GM19467 (cell line): Measurements from ENCODE around the gene SORCS1.
A peak's percentile ranks its signal among the peaks of the same experiment; 100 is the strongest.

Experiments used
- ATAC-seq: cut with Tn5 transposase; IDR thresholded peaks from one replicate; pipeline ENCODE4 v1.9.1; 2021; ENCODE audit warnings: mild to moderate bottlenecking, moderate library complexity; ENCODE audit not compliant: unreplicated experiment

Gene SORCS1

DNA sequence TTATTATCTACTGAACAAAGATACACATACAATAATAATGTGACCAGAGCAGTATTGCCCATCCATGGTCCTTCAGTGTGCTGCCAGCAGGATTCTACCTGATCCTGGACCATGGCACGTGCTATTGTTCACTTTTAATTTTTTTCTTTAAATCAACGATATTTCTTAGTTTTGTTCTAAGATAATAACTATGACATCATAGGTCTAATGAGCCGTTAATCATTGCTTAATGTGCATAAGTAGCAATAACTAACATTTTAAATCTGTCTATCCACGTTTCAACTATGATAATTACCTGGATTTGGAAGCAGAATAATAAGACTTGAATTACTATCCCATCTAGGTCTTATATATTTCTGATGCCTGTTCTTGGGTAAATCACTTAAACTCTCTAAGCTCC is 253.8 kb downstream of the SORCS1 start:
- no peak for ATAC-seq

DNA sequence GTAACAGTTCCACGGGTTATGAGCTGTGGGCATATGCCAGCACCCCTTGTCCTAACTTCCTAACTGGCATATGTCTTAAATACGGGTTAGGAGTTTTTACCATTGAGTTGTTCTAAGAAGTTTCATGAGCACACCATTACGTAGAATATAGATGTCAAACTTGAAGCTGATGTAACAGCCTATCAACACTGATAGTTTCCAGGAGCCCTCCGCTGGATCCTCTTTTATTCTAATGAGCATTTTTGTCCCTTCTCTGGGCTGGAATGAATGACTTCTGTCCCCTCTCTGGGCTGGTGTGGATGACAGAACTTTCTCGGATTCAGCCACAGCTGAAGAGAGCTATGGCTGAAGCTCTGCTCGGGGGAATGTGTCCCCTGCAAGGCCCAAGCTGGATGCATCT is 256.3 kb downstream of the SORCS1 start:
- ATAC-seq: no peak

DNA sequence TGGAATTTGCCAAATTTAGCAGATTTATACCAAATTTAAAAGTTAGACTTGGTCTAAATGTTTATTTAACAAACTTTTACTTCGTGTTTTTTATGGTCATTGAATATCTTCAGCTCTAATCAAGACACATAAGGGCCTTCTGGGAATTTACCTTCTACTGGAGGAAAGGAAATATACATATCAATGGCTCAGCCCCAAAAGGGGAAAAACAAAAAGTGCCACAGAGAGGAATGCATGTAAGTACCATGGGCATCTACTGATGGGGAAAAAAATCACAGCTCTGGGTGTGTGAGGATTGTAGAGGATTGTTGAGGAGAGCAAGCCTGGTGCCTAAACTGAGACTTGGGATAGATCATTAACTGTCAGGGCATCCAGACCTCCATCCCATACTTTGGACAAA is 260.3 kb downstream of the SORCS1 start:
- ATAC-seq: no peak

DNA sequence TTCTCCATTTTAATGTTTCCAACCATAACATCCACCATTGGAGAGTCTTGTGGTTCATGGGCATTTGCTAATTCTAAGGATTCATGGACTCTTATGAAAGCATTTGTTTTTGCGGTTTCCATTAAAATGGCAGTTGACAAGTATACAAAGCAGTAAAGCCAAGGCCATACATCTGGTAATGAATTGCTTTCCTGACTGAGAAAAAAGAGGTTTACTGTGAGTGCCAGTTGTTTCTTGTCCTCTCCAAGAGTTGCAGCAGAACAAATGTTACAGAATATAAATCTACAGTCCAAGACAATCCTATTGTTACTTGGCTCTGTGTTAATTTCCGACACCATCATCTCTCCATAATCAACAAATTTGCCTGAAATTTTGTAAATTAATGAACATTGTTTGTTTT is 261.3 kb downstream of the SORCS1 start:
- no peak for ATAC-seq

DNA sequence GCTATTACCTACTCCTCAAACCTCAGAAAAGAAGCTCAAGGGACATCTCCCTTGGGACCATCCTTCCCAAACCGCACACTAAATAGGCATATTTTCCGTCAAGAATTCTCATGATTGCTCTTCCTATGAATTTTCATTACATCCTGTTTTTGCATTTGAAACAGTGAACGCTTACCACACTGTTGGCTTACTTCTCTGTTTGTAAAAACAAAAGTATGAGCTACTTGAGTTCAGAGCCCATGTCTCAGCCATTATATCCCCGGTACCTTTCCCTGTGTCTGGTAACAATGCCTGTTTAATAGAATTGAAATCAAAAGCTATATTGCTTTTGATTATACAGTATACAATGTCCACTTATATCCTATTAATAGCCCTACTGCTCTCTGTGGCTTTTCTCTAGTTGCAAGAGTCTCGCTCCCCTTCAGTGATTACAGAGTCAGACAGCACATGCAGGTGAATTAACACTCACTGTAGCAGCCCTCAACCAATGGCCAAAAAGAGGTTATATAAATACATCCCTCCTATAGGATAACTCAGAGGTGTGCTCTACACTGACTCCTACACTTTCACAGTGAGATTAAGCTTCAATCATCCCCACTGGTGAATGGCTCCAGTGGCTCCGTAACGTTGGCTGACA is 264.4 kb downstream of the SORCS1 start:
- no peak for ATAC-seq

DNA sequence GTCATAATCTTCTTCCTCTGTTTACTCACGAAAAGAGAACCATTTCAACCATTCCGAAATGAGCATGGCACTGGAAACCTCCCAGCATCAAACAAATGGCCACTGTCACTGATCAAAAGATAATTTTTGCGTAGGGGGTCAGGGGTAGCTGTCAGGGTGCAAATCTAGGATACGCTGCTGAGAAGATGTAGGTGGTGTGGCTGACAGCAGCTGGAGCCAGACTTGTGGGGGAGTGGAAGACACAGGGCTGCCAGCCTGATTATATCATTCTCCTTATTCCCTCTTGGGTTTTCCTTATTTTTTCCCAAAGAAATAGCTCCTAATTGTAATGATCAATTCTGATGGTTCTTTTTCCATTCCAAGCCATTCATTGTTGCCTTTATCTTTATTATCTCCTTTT is 266.1 kb downstream of the SORCS1 start:
- no peak for ATAC-seq

DNA sequence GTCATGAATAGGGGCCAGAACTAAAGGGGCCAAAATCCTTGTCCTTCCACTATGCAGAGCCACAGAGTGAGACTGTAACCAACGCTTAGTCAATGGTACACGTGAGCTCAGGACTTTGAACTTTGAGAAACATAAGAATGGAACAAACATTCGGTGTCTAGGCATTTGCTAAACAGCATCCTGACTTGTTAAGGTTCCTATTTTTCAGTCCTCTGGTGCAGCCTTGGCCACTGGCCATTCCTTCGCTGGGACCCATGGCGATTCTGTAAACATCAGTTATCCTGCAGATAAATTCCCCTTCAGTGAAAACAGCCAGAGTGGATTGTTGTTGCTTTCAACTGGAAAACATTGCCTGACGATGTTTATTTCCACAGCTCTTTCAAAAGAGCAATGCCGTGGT is 266.8 kb downstream of the SORCS1 start:
- no peak for ATAC-seq

DNA sequence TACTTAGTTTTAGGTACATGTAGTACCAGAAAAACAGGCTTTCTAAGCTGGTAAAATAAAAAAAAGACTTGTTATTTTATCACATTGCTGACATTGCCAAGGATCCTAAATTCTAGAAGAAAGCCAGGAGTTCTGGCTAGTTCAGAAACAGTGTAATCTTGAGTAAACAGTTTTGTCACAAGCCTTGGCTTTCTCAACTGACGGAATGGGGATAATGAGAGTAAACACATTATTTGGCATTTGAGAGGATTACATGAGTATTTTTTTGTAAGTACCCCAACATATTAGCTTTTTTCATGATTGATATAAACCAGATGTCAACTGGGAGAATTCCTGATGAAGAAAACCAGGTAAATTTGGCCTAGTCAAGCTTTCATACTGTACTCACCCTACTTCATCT is 269.8 kb downstream of the SORCS1 start:
- no peak for ATAC-seq

DNA sequence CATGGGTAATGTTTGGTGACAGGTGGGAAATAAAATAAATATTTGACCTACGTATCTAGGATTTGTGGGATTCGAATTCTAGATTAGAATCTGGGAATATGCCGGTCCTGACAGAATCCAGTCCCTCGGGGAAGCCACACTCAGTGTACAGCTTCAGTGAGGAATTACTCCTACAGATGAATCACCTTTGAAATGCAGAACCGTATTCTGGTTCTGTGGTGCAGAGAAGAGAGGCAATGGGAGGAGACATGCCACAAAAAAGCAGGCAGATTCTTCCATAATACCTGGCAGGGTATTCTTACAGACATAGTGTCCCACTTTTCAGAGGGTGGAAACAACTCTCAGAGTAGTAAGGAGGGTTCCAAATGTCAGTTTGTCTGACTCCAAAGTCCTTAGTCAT is 286.9 kb downstream of the SORCS1 start:
- no peak for ATAC-seq

DNA sequence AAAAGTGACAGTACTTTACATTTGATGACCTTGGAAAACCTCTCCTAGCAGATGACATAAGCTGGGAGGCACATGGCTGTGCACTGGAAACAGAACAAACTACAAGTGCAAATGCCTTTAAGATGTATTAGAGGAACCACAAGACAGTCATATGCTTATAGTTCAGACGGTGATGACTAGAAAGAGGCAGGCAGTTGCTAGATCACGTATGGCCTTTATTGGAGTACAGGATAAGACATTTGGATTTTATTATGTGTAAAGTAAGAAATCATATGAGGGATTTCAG is 290.0 kb downstream of the SORCS1 start:
- no peak for ATAC-seq

DNA sequence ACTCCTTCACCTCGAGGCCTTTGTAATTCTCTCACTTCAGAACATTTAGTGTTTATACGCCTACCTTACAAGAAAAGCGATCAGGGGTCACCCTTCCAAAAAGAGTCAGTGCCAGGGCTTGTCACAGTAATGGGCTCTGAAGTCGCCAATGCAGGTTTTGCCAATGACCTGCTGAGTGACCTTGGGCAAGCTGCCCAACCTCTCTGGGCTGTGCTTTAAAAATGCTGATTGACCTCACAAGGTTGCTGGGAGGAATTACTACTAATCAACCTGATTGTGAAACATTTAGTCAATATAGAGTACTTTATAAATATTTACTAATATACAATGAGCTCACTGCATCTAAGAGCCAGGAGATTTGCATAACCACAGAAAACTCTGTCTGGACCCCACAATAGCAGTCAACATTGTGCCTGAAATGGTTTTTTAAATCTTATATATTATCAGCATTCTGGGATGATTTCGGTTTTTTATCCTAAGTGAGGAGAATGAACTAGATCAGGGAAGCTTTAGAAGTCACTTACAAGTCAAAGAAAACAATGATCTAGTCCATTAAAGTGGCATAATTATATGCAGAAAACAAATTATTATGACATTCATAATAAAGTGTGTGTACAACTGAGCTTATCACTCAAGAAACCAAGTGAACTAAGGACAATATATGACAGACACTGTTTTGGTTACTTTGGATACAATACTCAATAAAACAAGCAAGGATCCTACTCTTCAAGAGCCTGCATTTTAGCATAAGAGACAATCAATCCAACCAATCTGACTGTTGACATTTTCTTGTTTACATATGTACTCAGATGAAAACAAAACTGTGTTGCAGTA is 290.5 kb downstream of the SORCS1 start:
- ATAC-seq: no peak

DNA sequence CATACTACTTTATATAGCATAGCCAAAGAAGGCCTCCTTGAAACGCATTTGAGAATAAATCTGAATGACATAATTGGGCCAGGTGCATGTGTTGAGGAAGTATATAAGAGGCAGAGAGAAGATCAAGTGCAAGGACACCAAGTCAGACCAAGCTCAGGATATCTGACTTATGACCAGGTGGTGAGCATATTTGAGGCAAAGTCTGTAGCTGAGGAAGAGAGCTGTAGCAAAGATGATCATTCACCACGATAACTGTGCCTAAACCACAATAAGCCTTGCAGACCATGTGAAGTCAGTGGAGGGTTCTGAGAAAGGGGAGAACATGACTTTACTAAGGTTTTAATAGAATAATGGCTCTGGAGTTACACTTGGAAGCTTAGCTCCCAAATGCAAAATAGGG is 292.3 kb downstream of the SORCS1 start:
- peak; percentile 43 for ATAC-seq

DNA sequence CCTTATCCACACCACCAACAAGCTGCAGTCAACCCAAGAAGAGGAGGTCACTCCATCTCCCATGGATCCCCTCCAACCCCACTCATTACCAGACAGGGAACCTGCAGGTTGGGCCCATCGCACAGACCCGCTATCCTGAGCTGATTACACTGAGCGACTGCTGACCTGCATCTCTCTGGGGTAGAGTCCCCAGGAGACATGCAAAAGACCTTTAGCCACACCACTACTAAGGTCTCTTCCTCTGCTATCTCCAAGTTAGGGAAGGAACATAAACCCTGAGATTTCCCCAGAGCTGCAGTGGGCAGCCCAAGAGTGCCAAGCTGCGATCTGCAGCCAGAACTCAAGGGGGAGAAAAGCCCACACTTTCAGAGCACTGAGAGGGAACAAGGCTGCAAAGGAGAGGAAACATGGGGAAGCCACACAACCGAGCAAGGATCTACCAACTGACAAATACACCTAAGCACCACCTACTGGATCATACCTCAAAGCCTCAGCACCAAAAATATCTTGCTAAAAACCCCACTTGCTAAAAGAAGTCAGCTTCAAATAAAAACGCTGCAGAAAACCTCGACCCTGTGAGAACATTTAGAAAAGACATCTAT is 298.2 kb downstream of the SORCS1 start:
- no peak for ATAC-seq

DNA sequence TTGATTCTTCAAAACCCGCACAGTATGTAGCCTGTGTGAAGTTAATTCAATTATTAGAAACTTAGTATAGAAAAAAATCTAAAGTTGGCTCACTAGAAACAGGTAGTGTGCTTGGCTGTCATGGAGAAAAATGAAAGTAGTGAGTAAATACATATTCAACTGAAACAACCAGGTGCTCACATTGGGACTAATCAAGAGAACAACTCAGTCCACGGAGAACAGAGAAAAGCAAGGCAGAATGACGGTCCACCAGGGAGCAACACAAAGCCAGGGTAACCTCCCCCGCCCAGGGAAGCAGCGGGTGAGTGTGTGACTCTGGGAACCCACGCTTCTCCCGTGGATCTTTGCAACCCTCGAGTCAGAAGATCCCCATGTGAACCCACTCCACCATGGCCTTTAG is 300.5 kb downstream of the SORCS1 start:
- no peak for ATAC-seq

DNA sequence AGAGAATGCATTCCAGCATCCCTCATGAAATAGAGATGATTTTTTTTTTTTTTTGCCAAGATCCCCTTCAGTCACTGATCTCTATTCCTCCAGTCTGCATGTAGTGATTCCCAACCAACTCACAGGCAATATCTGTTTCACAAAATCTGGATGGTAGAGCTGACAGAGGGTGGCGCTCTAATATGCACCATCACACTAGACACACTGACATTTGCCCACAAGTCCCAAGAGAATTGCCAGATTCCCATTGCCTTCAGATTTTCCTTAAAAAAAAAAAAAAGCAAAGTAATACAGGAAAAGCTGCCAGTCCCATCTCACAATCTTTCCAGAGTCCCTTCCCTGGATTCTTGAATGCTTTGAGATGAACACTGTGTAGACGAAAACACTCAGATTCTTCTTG is 301.0 kb downstream of the SORCS1 start:
- ATAC-seq: no peak

DNA sequence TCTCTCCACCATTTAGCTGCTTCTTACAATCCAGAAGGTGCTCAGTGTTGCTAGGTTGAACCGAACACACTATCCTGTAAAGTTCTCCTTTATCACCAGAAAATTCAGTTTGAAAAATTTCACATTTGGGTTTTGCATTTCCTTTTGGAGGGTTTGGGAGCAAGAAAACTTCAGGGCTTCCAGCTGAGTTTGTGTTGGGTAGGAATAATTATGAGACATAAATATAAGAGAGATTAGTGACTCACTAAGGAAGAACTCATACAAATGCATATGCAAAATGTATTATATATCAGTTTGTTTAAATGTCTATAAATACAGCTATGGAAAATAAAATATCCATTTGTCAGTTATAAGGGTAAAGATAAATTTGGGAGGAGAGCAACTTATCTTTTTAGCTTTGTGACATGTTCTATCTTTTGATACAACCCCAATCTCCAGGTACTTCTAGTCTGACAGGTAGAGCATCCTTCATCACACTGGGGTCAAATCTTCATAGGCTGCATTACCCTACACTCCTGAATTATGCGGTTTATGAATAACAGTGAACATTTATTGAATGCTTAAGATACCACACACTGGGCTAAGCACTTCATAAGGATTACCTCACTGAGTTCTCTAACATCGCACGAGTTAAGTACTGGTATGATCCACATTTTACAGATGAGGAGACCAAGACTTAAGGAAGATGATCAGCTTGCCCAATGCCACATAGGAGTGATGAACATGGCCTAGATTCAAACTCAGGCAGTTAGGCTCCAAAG is 304.4 kb downstream of the SORCS1 start:
- no peak for ATAC-seq

DNA sequence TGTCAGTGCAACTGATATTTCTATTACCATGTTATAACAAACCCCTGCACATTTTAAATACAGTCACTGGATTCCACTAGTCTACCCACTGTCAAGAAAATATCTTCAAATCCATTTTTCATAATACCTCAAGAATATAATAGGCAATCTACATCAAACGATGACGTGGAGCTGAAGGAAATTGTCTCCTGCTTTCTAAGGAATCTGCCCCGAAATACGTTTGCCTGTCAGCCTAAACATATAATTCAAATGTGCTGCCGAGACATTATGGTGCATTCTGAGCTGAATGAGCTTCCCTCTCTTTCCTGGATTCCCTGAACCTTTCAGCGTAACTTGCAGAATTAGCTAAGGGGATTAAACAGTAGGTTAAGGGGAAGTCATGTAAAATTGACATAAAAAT is 306.8 kb downstream of the SORCS1 start:
- no peak for ATAC-seq

DNA sequence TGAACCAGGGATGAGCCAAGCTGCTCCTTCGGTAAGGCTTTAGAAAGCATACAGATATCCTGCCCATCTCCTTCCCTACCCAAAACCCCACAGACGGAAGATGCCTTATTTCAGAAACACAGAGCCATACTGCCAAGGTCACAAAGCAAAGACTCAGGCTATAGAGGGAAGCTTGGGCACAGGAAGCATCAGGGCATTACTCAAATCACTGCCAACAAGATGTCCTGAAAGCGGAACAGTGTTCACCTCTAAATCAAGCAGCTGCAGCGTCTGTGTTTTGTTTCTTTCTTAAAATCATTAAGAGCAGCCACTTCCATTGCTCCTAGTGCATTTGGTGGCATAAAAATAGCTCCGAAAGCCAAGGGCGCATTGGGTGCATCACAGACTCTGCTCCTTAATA is 307.3 kb downstream of the SORCS1 start:
- no peak for ATAC-seq

DNA sequence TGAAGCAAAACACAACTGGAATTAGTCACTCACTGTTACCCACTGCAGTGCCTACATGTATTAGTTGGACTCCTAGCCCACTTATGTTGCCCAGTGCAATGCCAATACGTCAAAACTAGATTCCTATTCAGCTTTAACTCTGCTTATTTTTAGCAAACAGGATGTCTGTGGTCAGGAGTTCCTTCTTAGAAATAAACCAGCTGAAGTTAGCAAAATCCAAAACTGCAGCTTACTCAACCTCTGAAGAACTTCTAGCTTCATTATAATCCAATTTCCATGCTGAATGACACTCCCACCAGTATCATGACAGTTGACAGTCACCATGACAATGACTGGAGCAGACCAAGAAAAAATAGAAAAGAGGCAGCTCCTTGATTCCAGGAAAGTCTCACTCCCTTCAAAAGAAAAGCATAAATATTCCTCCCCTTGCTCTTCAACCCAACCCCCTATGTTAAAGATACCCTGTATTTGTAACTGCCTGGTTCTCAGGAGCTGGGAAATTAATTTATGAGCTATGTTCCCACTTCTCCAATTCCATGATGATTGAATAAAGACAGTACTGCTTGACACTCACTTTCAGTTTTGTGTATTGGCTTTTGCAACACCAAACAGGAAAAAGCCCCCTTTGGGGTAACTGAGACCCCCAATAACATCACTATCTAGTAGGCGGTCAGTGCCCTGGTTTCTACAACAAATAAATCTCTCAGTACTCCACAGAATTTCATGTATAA is 327.4 kb downstream of the SORCS1 start:
- ATAC-seq: peak; percentile 92

DNA sequence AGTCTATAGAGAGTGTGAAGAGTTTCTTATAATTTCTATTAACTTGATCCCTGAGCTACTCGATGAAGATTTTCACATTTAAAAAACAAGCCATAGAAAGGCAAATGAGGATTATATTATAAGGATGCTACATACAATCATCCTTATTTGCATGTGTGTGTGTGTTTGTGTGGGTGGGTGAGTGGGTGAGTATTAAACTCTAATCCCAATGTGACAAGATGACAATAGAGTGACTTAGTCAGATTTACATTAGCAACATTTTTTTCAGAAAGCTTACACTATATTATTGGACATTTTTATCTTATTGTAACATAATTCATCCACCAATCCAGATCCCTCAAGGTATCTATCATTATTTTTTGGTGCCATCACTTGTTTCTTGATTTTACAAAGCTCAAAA is 331.7 kb downstream of the SORCS1 start:
- no peak for ATAC-seq

DNA sequence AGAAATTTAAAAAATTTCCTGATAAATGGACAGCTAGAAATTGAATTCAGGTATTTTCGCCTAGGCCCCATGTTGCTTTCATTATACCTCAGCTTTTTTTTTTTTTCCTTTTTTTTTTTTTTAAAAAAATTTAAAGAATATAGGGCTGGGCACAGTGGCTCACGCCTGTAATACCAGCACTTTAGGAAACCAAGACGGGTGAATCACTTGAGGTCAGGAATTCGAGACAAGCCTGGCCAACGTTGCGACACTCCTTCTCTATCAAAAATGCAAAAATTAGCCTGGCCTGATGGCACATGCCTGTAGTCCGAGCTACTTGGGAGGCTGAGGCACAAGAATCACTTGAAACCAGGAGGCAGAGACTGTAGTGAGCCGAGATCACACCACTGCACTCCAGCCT is 334.0 kb downstream of the SORCS1 start:
- ATAC-seq: no peak
